Muscle layer of colon (tissue), 2 donors: Measurements from ENCODE around the gene HSPG2.
A peak's percentile ranks its signal among the peaks of the same experiment; 100 is the strongest.
"Not testable (repeated sequence)": the region's sequence is repeated elsewhere in the genome, so short reads cannot be mapped to it uniquely, and the experiment has no call there.

Source experiments
- H3K27ac ChIP-seq: one replicate; pipeline ENCODE4 v1.7.0; 2013; ENCODE audit warnings: low read depth, mild to moderate bottlenecking, low read length, moderate library complexity
- H3K27me3 ChIP-seq, 2 donors: one replicate each; pipeline ENCODE4 v1.7.0; 2013; ENCODE audit warnings: low read length in 2 of 2, mild to moderate bottlenecking in 2 of 2; ENCODE audit not compliant: insufficient read depth in 2 of 2, control insufficient read depth in 1 of 2
- H3K36me3 ChIP-seq: one replicate; pipeline ENCODE4 v1.7.0; 2013; ENCODE audit warnings: mild to moderate bottlenecking, low read length; ENCODE audit not compliant: insufficient read depth
- H3K4me1 ChIP-seq: one replicate; pipeline ENCODE4 v1.7.0; 2013; ENCODE audit warnings: mild to moderate bottlenecking, low read length; ENCODE audit not compliant: insufficient read depth
- H3K4me3 ChIP-seq, 2 donors: one replicate each; pipeline ENCODE4 v1.7.0; 2013; ENCODE audit warnings: low read length in 2 of 2, low read depth in 1 of 2, mild to moderate bottlenecking in 1 of 2, moderate library complexity in 1 of 2
- H3K9ac ChIP-seq: one replicate; pipeline ENCODE4 v1.7.0; 2013; ENCODE audit warnings: low read length
- H3K9me3 ChIP-seq: one replicate; pipeline ENCODE4 v1.7.0; 2013; ENCODE audit warnings: mild to moderate bottlenecking, low read length
- donor health status: abdominal sarcoma.
- donor health status: Adenocarcinoma of cecum.

HSPG2 gene

GRCh38 chr1:21914880-21915640 is 22.1 kb downstream of the HSPG2 start:
- H3K36me3 ChIP-seq: peaks cover 15% of the 10 kb centered on the region
- H3K9me3 ChIP-seq: no peaks in the 10 kb centered on the region
- no peak overlapping the region for H3K4me3 ChIP-seq
- H3K27ac ChIP-seq: peak overlapping the region; percentile 74
- peaks cover 75% of the 10 kb centered on the region for H3K4me1 ChIP-seq
- peak overlapping the region; percentile 77 for H3K9ac ChIP-seq
- H3K27me3 ChIP-seq: no peaks in the 10 kb centered on the region

GRCh38 chr1:21914450-21914849 is 22.7 kb downstream of the HSPG2 start:
- Histone ChIP-seq H3K36me3 (peaks cover 15% of the 10 kb centered on the region), H3K4me1 (peaks cover 75% of the 10 kb centered on the region), H3K4me3 (no peak overlapping the region), H3K27ac (peak overlapping the region; percentile 74), H3K27me3 (no peaks in the 10 kb centered on the region), H3K9ac (peak overlapping the region; percentile 77), H3K9me3 (no peaks in the 10 kb centered on the region)

- peaks cover 79% of the 10 kb centered on the region for H3K4me1 ChIP-seq
- H3K4me3 ChIP-seq: no peak overlapping the region
- peak overlapping the region; percentile 77 for H3K9ac ChIP-seq
- peak overlapping the region; percentile 74 for H3K27ac ChIP-seq
- no peaks in the 10 kb centered on the region for H3K27me3 ChIP-seq
- H3K36me3 ChIP-seq: peaks cover 15% of the 10 kb centered on the region
- no peaks in the 10 kb centered on the region for H3K9me3 ChIP-seq
Measured at GRCh38 chr1:21913763-21914162, 23.3 kb downstream of the HSPG2 start.

GRCh38 chr1:21913258-21913657 is 23.9 kb downstream of the HSPG2 start:
- H3K4me3 ChIP-seq: no peak overlapping the region

GRCh38 chr1:21912038-21912758 is 24.9 kb downstream of the HSPG2 start:
- Histone ChIP-seq H3K36me3 (peaks cover 5% of the 10 kb centered on the region), H3K9me3 (no peaks in the 10 kb centered on the region), H3K9ac (peak overlapping the region; percentile 77), H3K4me3 (peak overlapping the region in 1 of 2 donors; percentile 16), H3K27ac (peak overlapping the region; percentile 74), H3K27me3 (no peaks in the 10 kb centered on the region), H3K4me1 (peaks cover 91% of the 10 kb centered on the region)

More at GRCh38 chr1:21913258-21913657, 23.9 kb downstream of the HSPG2 start:
- peaks cover 14% of the 10 kb centered on the region for H3K36me3 ChIP-seq
- H3K27me3 ChIP-seq: no peaks in the 10 kb centered on the region
- peak overlapping the region; percentile 77 for H3K9ac ChIP-seq
- H3K27ac ChIP-seq: peak overlapping the region; percentile 74
- peaks cover 84% of the 10 kb centered on the region for H3K4me1 ChIP-seq
- H3K9me3 ChIP-seq: no peaks in the 10 kb centered on the region

GRCh38 chr1:21911205-21912001 is 25.7 kb downstream of the HSPG2 start:
- Histone ChIP-seq H3K27ac (peak overlapping the region; percentile 74), H3K9me3 (no peaks in the 10 kb centered on the region), H3K36me3 (peaks cover 5% of the 10 kb centered on the region), H3K4me1 (peaks cover 94% of the 10 kb centered on the region), H3K27me3 (no peaks in the 10 kb centered on the region), H3K9ac (peak overlapping the region; percentile 77), H3K4me3 (peak overlapping the region in 1 of 2 donors; percentile 16)

- Histone ChIP-seq H3K36me3 (peaks cover 5% of the 10 kb centered on the region), H3K27ac (peak overlapping the region; percentile 66), H3K4me3 (no peak overlapping the region), H3K9me3 (no peaks in the 10 kb centered on the region), H3K9ac (peak overlapping the region; percentile 68), H3K4me1 (peaks cover 97% of the 10 kb centered on the region), H3K27me3 (no peaks in the 10 kb centered on the region)
Measured at GRCh38 chr1:21910558-21911204, 26.4 kb downstream of the HSPG2 start.

GRCh38 chr1:21909787-21910503 is 27.2 kb downstream of the HSPG2 start:
- peaks cover 5% of the 10 kb centered on the region for H3K36me3 ChIP-seq
- H3K4me3 ChIP-seq: peak overlapping the region in 1 of 2 donors; percentile 39
- H3K9ac ChIP-seq: peak overlapping the region; percentile 68
- H3K27ac ChIP-seq: peak overlapping the region; percentile 66
- no peaks in the 10 kb centered on the region for H3K9me3 ChIP-seq
- peaks cover 96% of the 10 kb centered on the region for H3K4me1 ChIP-seq
- H3K27me3 ChIP-seq: no peaks in the 10 kb centered on the region

GRCh38 chr1:21909286-21909759 is 27.8 kb downstream of the HSPG2 start:
- peak overlapping the region in 1 of 2 donors; percentile 39 for H3K4me3 ChIP-seq
- peaks cover 3% of the 10 kb centered on the region for H3K36me3 ChIP-seq
- H3K9ac ChIP-seq: peak overlapping the region; percentile 68
- peak overlapping the region; percentile 66 for H3K27ac ChIP-seq
- peaks cover 97% of the 10 kb centered on the region for H3K4me1 ChIP-seq
- no peaks in the 10 kb centered on the region for H3K9me3 ChIP-seq
- H3K27me3 ChIP-seq: no peaks in the 10 kb centered on the region

GRCh38 chr1:21907737-21908534 is 29.2 kb downstream of the HSPG2 start:
- not testable (repeated sequence) for H3K27me3 ChIP-seq

More at GRCh38 chr1:21907737-21908534, 29.2 kb downstream of the HSPG2 start:
- not testable (repeated sequence) for H3K9me3 ChIP-seq, H3K9ac ChIP-seq, H3K4me3 ChIP-seq, H3K36me3 ChIP-seq
- peaks cover 95% of the 10 kb centered on the region for H3K4me1 ChIP-seq
- H3K27ac ChIP-seq: peak overlapping the region; percentile 67
